Measurements from ENCODE around the gene CUL1.

The CUL1 gene

GRCh38 chr7:148799893-148800555, 101.3 kb downstream of the CUL1 start:
- in situ Hi-C loops (cut with MboI; ENCODE audit: low sequenced_read_pairs) = no loop called here

DNA sequence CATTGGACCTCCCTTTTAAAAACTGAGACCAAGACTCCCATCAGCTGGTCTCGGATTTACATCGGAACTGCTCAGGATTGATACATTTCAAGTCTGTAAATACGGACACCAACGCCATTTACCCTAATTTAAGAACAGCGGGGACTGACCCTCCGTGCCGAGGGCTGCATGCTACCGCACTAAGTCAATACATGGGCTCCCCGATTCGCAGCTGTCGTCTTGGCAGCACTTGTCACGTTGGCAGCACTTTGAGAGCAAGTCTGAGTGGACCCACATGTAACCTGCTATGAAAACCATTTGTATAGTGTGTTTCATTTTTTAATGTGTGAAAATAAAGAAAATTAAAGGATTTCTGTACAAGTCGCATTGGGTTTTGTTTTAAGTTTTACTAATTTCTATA, 102.0 kb downstream of the CUL1 start:
- in situ Hi-C loops (cut with MboI; ENCODE audit: low sequenced_read_pairs) = no loop called here

GRCh38 chr7:148802101-148802493, 103.4 kb downstream of the CUL1 start:
- in situ Hi-C loops (cut with MboI; ENCODE audit: low sequenced_read_pairs) = no loop called here

DNA sequence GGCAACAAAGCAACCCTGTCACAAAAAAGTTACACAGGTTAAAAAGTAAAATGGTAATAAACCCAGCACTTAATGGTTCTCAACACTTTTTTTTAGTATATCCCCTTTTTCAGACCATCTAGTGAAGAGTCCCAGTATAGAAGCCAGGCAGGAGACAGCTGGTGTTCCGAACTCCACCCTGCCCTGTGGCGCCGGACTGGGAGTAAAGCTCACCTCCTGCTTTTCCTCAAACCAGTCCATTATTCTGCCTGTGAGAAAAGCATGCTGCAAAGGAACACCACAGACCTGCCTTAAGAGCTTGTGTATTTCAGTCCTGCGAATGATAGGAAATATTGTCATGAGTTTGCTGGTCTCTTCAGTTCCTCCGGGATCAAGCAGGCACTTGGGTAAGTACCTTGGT, 104.4 kb downstream of the CUL1 start:
- in situ Hi-C loops (cut with MboI; ENCODE audit: low sequenced_read_pairs) = no loop called here

DNA sequence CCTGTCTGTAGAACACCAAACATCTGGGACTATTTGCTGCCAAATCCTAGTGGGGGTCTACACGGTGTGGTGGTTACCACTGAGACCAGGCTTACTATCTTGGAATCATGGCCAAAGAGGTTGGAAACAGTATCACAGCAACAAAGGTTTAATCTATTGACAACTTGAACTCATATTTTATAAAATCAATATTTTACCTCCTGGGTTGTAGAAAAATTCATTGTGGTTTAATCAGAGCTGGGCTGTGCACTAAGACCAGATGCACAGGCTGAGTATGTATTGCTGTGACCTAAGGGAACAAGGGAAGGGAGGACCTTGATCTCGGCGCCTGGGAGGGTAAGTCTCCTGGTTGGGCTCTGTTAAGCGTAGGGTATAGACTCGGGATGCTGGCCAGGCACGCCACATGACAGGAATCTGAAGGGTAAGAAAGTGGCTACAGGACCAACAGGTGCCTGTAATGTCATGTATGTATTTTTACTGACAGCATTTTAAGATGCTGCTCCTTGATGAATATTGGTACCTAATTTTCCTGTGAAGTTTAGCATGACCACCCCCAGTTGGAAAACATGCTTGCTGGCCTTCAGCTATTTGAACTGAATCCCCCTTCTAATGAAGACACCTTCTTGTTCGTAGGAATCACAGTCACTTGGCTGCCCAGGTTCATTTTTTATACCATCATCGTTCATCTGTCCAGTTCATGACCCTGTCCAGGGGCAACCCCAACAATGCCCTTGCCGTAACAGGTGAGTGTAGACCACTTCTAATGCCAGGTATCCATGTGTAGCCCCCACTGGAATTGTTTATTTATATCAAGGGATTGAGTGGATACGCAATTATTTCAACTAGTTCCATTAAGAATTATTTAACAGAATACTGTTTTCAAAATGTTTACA, 105.9 kb downstream of the CUL1 start:
- in situ Hi-C loops (cut with MboI; ENCODE audit: low sequenced_read_pairs) = no loop called here

DNA sequence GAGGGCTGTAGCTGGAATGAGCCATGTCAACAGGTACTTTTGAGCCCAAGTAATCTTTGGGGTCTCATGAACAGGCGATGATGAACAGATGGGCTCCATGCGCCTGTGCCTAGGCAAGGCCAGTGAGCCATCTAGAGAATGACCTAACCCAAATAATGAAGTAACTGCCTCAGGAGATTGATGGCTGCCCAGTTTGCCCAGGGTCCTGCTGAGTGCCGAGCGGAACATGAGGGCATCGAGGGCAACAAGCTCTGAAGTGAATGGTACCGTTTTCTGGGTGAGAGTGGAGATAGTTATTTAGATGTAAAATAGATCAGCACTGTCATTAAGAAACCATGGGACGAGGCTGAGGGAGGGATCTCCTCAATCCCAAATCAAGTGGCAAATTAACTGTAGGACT, 107.5 kb downstream of the CUL1 start:
- in situ Hi-C loops (cut with MboI; ENCODE audit: low sequenced_read_pairs) = no loop called here

DNA sequence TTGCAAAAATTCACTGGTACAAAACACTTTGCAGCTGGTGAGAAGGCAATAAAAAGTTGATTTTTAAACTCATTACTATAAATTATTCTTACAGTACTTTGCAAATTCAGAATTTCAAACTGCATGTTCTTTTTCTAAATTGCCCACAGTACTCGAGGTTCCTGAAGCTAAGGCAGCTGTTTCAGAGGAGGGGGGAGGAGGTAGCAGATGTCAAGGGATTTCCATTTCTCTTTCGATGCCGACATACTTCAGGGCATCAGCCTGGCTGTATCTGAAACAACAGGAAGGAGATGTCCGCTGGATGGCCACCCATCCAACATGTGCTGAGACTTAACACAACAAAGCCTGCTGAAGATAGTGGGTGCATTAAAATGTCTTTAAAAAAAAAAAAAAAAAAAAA, 108.7 kb downstream of the CUL1 start:
- in situ Hi-C loops (cut with MboI; ENCODE audit: low sequenced_read_pairs) = no loop called here

DNA sequence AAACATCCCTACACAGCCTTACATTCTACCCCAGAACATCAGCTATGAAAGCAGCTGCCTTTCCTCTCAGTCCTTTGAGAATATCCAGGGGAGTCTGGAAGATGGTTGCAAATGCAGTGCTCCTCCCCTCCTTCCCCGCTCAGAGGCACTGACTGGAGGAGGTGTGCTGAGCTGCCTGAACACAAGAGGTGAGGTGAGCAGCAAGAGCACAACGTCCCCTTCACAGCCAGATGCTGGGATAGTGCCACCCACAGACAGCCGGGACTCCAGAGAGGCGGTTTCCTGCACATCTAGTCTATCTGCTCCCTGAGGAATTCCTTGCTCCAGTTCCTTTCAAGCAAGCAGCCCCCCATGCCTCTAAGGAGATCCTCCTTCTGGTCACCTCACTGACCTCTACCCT, 111.2 kb downstream of the CUL1 start:
- in situ Hi-C loops (cut with MboI; ENCODE audit: low sequenced_read_pairs) = no loop called here

DNA sequence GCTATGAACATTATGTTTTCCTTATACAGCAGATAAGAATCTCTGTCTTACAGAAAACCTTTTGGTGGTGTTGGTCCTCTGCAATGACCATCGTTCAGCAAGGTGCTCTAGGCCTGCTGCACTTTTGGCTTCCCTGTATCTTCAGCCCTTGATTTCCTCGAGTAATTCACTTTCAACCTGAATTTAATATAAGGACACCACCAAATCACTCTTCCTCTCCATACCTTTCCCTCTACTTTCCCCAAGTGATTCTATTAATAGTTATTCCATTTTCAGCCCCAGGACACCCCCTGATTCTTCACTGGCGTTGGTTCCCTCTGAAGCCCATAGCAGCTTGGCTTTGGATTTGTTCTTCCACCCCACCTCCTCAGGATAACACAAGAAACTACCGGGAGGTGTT, 113.2 kb downstream of the CUL1 start:
- in situ Hi-C loops (cut with MboI; ENCODE audit: low sequenced_read_pairs) = no loop called here

- in situ Hi-C loops (cut with MboI; ENCODE audit: low sequenced_read_pairs) = no loop called here
Observed at GRCh38 chr7:148813890-148814289, 115.2 kb downstream of the CUL1 start.

DNA sequence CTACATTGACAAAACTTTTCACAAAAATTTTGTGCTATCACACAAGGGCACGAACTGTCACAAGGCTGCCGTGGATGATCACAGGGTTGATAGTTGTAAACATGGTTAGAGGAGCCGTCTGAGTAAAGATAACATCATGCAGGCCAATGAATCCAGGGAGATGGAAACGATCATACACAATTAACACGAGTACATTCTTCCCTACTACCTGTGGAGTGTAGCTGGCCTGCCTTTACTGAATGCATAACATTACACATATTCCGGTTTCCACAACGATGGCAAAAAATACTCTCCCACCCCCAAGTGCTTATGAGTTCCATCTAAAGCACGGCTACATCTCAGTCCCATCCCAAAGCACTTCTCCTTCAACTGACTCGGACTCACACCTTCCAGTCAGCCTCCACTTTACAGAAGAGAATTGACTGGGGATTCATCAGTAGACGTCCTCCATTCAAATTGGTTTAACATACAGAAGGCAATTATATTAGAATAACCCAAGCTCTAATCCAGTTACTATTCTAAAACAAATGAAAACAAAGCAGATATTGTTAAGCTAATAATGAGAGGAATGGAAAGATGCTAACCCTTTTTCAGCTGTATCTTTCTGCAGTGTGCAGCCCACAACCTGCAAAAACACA, 116.3 kb downstream of the CUL1 start:
- in situ Hi-C loops (cut with MboI; ENCODE audit: low sequenced_read_pairs) = no loop called here

DNA sequence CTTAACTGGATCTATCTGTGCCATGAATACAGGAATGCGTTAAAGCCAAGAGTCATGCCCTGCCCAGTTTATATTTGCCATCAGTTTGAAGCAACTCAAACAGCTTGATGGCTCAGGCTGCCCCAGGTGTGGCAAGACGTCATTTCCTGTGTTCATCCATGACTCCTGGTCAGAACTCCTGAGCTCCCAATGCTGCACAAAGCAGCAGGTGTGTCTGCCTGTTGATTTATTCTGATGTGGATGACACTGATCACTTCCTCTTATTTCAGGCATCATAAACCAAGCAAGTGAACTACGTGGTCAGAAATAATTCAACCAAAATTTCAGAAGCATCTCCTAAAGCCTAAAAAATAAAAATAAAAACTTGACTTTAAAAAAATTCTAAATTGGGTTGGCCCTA, 116.9 kb downstream of the CUL1 start:
- in situ Hi-C loops (cut with MboI; ENCODE audit: low sequenced_read_pairs) = no loop called here

GRCh38 chr7:148819697-148820360, 121.1 kb downstream of the CUL1 start:
- in situ Hi-C loops (cut with MboI; ENCODE audit: low sequenced_read_pairs) = no loop called here

GRCh38 chr7:148821422-148821821, 122.7 kb downstream of the CUL1 start:
- in situ Hi-C loops (cut with MboI; ENCODE audit: low sequenced_read_pairs) = no loop called here

DNA sequence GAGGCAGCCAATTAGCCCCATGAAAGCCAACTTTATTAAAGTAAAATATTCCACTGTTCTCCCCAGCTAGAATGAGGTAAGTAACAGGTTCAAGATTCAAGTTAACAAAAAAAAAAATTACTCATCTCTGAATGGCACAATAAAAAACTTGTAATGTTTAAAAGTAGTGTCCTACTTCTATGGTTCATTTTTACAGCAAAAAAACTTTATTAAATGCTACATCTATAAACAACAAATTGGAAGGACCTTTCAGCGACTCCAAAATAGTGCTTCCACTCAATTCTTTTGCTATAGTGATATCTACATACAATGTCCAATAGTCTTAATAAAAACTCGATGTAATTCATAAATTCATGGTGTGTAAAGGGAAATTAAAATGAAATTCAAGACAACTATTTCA, 126.2 kb downstream of the CUL1 start:
- in situ Hi-C loops (cut with MboI; ENCODE audit: low sequenced_read_pairs) = no loop called here

GRCh38 chr7:148825338-148825737, 126.6 kb downstream of the CUL1 start:
- in situ Hi-C loops (cut with MboI; ENCODE audit: low sequenced_read_pairs) = no loop called here

DNA sequence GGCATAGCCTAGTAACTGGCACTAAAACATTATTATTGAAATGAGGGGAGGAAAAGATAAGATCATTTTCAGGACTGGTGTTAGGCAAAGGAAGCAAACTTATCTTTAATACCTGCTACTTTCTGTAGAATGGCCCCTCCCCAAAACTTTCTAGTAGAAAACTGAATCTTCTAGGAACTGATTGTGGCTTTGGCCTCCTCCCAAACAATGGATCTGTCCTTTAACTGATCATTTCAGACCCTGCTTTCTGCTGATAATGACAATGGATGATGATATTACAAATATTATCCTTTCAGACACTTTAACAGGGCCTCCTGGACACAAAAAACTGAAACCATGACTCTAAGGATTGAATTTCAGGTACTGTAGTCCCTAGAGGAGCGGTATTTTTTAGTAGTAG, 130.3 kb downstream of the CUL1 start:
- in situ Hi-C loops (cut with MboI; ENCODE audit: low sequenced_read_pairs) = no loop called here

- in situ Hi-C loops (cut with MboI; ENCODE audit: low sequenced_read_pairs) = no loop called here
Observed at GRCh38 chr7:148830897-148831692, 132.4 kb downstream of the CUL1 start.

GRCh38 chr7:148831782-148832181, 133.1 kb downstream of the CUL1 start:
- in situ Hi-C loops (cut with MboI; ENCODE audit: low sequenced_read_pairs) = no loop called here

- in situ Hi-C loops (cut with MboI; ENCODE audit: low sequenced_read_pairs) = no loop called here
Observed at GRCh38 chr7:148834605-148835004, 135.9 kb downstream of the CUL1 start.

DNA sequence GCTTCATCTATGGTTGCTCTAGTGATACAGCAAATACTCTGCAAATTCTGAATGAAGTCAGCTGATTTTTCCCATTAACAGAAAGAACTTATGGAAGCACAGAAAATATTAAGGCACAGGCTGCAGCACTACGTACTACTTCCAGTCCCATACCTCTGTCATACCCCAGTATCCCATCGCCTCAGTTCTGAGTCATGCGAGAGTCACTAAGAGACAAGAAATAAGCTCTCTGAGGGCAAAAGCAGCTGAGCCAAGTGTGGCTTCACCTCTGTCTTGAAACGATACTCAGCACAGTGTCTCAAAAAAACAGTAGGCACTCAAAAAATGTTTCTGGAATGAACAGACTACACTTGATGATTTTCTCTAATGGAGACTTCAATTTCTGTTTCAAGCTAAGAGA, 137.2 kb downstream of the CUL1 start:
- in situ Hi-C loops (cut with MboI; ENCODE audit: low sequenced_read_pairs) = no loop called here

All from hTERT RPE-1 (cell line).